WERI-Rb-1 (cell line): Measurements from ENCODE around the gene C9.

Experiments used
- DNase-seq: peaks from one replicate; pipeline ENCODE4 v3.0.0-alpha.2; 2020
- H3K27ac ChIP-seq: fragments of 250-450 bp; sonication (Bioruptor Pico); 2 replicates; pipeline ENCODE4 v1.5.1; 2020; ENCODE audit warnings: mild to moderate bottlenecking, moderate library complexity
- H3K27me3 ChIP-seq: fragments of 250-450 bp; sonication (Bioruptor Pico); 2 replicates; pipeline ENCODE4 v1.5.1; 2021; ENCODE audit warnings: mild to moderate bottlenecking, low read depth, moderate library complexity; ENCODE audit not compliant: insufficient read depth, severe bottlenecking
- H3K36me3 ChIP-seq: fragments of 250-450 bp; sonication (Bioruptor Pico); 2 replicates; pipeline ENCODE4 v1.5.1; 2020; ENCODE audit warnings: mild to moderate bottlenecking, moderate library complexity
- H3K4me3 ChIP-seq: 2 replicates; pipeline ENCODE4 v1.5.1; 2011; ENCODE audit warnings: low read depth, mild to moderate bottlenecking, control low read depth, low read length
- H3K9me3 ChIP-seq: fragments of 250-450 bp; sonication (Bioruptor Pico); 2 replicates; pipeline ENCODE4 v1.5.1; 2021; ENCODE audit warnings: mild to moderate bottlenecking, moderate library complexity; ENCODE audit not compliant: severe bottlenecking
- CTCF ChIP-seq: IDR thresholded peaks from 2 replicates; pipeline ENCODE4 v1.5.1; 2011; ENCODE audit warnings: low read depth, mild to moderate bottlenecking, control low read depth, inconsistent platforms, low read length

C9 gene

GRCh38 chr5:39253196-39253595 is 111.1 kb downstream of the C9 start:
- Histone ChIP-seq H3K36me3 (no peaks in the 10 kb centered on the region), H3K27ac (no peak overlapping the region), H3K9me3 (no peaks in the 10 kb centered on the region), H3K4me3 (no peak overlapping the region), H3K27me3 (no peaks in the 10 kb centered on the region)
- TF ChIP-seq CTCF, result no peak
- DNase-seq, result no peak

GRCh38 chr5:39249564-39250274 is 114.6 kb downstream of the C9 start:
- TF ChIP-seq CTCF, result no peak
- no peak for DNase-seq
- Histone ChIP-seq H3K36me3 (no peaks in the 10 kb centered on the region), H3K4me3 (no peak overlapping the region), H3K27ac (no peak overlapping the region), H3K9me3 (no peaks in the 10 kb centered on the region), H3K27me3 (no peaks in the 10 kb centered on the region)

GRCh38 chr5:39249069-39249468 is 115.2 kb downstream of the C9 start:
- no peak for TF ChIP-seq CTCF
- H3K27ac ChIP-seq, result no peak overlapping the region
- no peaks in the 10 kb centered on the region for H3K9me3 ChIP-seq
- no peak for DNase-seq
- H3K27me3 ChIP-seq, result no peaks in the 10 kb centered on the region
- H3K36me3 ChIP-seq, result no peaks in the 10 kb centered on the region
- no peak overlapping the region for H3K4me3 ChIP-seq

GRCh38 chr5:39240750-39241149 is 123.5 kb downstream of the C9 start:
- Histone ChIP-seq H3K27me3 (no peaks in the 10 kb centered on the region), H3K9me3 (peaks cover 5% of the 10 kb centered on the region), H3K27ac (no peak overlapping the region), H3K4me3 (no peak overlapping the region), H3K36me3 (no peaks in the 10 kb centered on the region)
- TF ChIP-seq CTCF, result no peak
- no peak for DNase-seq

GRCh38 chr5:39238366-39239105 is 125.8 kb downstream of the C9 start:
- Histone ChIP-seq H3K36me3 (no peaks in the 10 kb centered on the region), H3K27me3 (no peaks in the 10 kb centered on the region), H3K27ac (no peak overlapping the region), H3K4me3 (no peak overlapping the region), H3K9me3 (peaks cover 7% of the 10 kb centered on the region)
- no peak for DNase-seq
- TF ChIP-seq CTCF, result no peak
